Stimulated activated CD4-positive, alpha-beta T cell treated with anti-CD3 and anti-CD28 coated beads, Interleukin-15, amount 100 ng/mL, for 48 hours (primary cell): Measurements from ENCODE around the gene ZFYVE26.

ENCODE experiments used
- DNase-seq, 2 donors: peaks; one replicate each; pipeline ENCODE4 v3.0.0-alpha.2; 2020; ENCODE audit warnings: low read depth in 2 of 2

ZFYVE26 gene

DNA sequence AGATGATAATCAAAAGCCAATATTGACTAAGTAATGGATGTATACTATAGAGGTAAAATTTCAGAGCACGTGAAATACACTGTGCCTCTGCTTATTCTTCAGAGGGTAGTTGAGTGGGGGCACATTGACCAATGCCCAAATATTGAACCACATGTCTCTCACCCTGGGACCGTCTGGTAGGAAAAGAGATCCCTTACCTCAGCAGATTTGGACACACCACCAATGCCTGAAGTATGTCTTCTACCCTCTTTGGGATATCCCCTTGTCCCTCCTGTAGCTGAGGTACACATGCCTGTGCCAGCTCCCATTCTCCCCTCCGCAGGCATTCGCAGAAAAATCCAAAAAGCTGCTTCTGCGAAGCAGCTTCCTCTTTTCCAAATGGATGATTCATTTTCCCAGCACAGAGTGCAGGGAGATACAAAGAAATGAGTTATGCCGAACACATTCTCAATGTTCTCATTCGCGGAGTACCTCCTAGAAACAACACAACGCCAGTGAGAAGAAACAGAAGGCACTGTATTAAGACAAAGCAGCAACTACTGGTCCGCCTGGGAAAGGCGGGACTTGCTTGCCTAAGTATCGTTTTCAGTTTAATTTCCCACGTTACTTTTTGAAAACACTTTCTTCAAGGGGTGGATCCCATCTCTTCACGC, 691 bp downstream of the ZFYVE26 start:
- DNase-seq = no peak

DNA sequence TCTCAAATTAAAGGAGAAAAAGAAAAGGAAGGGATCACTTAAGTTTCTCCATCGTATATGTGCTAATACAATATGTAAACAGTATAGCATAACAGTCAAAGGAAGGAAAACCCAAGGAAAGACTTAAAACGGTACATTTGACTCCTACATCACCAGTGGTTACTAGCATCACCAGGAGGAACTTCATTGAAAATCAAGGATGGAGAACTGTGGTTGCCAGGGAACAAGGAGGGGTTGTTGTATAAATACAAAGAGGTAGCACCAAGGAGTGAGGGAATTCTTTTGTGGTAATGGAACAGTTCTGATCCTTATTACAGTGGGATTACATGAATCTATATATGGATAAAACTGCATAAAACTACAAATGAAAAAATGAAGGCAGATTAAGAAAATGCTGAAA, 1.6 kb downstream of the ZFYVE26 start:
- DNase-seq = no peak

DNA sequence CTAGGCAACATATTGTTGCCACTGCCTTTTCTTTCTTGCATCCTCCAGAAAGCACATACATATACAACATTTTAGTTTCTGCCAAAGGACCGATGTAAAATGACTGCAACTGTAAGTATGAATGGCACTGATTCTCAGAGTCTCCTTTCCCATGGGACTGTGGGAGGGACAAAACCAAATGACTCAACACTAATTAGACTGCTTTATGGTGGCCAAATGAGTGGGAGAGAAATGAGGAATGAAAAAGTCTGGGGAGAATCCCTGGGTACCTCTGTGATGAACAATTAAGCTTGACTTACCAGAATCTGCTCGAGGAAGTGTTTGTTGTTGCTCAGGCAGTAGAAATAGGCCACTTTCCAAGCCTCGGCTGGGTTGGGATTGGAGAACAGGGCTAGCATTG, 10.1 kb downstream of the ZFYVE26 start:
- DNase-seq = no peak

DNA sequence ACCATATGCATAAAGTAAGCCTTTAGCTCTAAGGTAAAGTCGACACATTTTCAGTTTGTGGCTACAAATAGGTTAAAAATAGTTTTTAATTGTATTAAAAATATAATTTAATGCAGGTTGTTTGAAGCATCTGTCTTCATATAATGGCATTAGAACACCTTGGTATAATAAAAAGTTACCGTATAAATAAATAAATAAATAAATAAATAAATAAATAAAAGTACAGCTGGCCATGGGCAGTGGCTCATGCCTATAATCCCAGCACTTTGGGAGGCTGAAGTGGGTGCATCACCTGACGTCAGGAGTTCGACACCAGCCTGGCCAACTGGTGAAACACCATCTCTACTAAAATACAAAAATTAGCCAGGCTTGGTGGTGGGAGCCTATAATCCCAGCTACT, 15.6 kb downstream of the ZFYVE26 start:
- DNase-seq = no peak

DNA sequence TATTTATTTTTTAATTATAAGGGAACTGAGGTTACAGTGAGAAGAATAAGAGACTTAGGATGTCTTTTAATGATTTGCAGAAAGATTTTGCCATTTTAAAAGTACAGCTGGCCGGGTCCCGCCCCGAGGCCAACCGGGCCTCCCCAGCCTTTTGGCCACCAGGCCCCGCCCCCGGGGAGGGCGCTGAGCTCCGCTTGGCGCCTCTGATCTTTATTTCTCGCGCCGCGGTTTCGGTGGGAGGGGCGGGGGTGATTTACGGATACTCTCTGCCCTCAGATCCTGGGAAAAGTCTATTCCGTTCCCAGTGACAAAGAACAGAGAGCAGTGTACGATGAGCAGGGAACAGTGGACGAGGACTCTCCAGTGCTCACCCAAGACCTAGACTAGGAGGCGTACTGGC, 17.7 kb downstream of the ZFYVE26 start:
- DNase-seq = no peak

DNA sequence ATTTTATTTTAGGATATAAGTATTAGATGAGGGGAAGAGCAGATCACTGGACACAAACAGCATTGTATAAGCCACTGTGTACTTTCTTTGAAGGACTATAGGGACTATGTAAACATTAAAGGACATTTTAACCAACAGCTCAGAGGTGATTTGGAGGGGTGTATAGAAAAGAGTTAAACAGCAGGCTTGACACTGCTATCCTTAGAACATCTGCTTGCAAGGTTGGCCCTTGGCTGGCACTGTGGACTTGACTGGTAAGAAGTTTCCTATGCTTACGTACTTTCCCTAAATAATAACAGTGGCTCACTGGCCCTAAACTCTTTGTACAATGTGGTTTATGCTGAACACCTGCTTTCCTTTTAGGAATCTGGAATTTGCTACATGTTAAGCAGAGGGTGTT, 28.7 kb downstream of the ZFYVE26 start:
- DNase-seq = no peak

DNA sequence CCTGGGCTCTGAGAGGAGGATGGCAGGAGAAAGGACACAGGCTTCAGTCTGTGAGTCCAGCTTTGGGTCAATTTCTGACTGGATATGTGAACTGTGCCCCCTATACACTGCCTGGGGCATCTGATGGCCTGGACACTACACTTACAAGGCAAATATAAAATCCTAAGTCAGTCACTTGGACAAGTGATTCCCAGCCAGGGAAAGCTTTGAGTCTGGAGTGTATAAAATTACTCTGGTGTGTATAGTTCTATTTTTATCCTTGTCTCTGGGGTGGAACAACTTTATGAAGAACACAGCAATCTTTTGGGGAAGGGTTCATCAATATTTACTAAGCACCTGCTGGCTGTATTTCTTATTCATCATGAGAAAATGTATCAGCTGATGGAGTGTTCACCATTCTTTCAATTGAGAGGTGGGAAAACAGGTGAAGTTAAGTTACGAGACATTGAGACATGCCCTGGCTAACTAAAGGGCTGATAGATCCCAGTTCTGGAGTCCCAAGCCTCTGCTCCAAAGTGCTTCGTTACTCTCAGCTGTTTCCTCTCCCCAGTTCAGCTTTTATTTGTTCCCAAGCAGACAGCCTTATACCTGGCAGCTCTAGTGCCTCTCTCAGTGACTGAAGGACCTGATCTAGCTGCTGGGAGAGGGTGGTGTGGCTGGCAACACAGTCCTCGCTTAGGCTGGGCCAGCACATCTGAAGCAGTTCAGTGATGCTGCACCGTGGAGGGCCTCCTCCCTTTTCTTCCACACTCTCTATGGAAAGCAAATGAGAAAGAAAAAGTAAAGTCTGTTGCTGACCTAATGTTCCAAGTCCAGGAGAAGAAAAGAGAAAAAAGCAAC, 30.9 kb downstream of the ZFYVE26 start:
- no peak for DNase-seq

DNA sequence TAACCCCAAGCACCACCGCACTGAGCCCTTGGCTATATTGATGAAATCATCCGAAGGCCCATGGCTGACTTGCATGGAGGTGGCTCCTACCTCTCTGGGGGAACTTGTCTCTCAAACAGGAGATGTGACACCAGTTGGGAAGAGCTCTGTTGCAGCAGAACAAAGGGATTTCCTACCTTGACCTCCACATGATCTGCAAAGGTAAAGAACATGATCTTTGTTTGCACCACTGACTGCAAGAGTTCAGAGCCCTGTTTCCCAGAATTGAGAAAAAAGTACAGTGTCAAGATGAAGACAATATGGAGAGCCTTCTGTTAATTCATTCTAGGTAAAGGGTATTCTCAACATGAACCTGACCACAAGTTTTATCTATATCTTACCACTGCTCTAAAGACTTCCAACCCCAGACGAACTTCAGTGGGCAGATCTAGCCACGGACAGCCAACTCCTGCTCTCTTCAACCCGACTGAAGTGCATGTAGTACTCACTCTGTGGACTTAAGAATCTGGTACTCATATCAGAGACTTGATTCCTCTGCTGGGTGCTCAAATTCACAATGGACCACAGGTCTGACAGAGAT, 32.1 kb downstream of the ZFYVE26 start:
- no peak for DNase-seq

DNA sequence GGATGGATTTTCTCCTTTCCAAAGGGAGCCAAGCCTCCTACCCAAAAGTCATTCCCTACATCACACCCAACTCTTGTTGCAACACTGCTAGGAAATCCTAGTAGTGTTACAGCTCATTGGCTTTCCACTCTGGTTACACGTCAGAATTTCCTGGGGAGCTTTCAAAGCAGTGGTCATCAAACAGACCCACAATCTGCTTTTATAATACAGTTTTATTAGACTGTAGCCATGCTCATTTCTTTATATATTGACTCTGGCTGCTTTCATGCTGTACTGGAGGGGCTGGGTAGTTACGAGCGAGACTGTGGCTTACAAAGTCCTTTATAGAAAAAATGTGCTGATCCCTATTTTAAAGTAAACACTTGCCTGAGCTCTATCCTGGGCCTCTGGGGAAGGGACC, 34.3 kb downstream of the ZFYVE26 start:
- no peak for DNase-seq

DNA sequence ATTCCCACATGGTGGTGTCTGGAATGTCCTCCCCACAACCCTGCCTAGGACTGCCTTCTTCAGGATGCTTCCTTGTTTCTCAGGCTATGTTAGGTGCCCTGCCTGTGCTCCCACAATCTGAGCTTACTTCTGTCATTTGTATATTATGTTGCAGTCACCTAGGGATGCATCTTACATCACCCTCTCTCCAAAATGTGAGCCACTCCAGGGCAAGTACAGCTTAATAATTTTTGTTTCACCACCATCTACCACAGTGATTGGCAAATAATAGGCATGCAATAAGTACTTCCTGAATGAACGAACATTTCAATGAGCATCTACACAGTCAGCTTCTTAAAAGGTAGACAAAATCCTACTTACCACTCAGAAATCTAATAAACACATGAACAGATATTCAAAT, 37.6 kb downstream of the ZFYVE26 start:
- DNase-seq = no peak

DNA sequence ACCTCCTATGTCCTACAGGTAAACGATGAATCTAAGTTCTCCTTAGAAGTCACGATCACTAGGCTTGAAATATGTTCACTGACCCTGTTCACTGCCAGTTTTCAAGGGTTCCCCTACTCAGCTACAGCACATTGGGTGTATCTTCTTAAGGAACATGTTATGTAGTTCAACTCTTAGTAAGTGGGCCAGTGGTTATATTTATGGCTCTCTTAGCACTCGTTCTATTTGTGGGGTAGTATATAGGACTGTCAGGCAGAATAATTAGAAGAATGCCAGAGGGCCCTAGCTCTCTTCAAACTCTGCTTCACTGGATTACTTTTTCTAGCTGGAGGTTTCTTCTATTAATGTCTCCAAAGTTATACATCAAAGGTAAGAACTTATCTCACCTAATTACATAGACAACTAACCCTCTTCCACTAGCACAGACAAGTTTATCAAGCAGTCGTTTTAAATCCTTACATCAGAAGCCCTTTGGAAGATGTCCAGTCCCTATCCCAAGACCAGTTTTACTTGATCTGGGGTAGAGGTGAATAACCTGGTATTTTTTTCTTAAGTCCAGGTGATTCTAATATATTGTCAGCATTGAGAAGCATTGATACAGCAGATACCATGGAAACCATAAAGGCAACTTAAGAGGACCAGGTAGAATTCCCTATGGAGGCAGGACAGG, 39.6 kb downstream of the ZFYVE26 start:
- no peak for DNase-seq

DNA sequence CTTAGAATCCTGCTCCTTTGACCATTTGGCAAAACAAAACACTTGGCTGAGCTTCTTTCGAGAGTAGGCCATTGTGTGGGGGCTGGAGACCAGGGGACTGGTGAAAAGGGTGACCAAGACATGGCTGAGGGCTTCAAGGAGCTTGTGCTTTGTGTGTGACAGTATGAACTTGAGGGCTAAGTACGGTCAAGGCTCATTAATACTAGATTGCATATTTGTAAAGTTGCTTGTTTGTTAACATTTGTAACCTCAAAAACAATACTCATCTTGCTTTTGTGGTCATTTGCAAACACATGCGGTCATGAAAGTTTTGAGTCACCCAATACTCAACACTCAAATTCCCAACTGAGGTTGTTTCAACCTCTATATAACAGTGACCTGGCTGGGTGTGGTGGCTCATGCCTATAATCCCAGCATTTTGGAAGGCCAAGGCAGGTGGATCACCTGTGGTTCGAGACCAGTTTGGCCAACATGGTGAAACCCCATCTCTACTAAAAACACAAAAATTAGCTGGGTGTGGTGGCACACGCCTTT, 42.5 kb downstream of the ZFYVE26 start:
- no peak for DNase-seq

DNA sequence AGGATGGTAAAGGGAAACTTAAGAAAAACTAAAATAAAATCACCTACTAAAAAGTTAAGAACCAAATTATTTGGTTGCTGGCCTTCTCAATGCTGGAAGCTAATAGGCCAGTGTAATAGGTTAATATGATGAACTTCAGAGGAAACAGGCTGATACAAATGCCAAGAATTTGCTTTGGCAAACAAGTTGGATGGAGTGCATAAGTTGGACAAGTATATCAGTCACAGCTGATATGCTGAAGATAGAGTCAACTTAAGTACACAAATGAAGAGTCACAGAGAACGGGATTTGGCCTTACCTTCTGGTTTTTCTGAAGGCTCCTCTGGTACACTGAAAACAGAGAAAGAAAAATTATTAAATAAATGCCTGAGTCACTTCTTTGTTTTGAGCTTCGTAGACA, 48.2 kb downstream of the ZFYVE26 start:
- no peak for DNase-seq

DNA sequence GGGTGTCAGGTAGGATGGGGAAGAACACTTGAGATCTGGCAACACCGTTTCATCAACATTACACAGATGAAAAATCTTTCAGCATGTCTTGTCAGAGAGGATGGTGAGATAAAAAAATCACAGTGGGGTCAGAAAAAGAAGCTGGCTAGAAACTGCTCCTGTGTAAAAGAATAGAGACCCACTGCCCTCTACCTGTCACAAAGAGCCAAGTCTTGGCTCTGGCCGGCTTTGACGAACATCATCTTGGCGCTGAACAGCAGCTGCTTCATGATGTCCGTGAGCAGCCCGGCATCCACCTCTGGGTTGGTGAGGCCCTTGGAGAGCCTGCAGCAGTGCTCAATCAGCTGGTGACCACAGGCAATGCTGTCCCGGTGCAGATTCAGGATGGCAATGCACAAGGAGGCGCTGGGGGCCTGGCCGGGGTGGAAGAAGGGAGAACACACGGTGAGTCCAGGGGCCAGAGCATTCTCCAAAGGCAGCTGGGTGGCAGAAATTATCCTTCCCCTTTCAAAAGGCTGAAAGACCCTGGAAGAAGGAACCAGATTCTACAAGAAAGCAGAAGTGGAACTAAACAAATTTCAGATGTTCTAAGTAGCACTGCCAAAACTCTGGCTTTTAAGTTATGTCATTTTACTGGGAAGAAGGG, 50.2 kb downstream of the ZFYVE26 start:
- DNase-seq = no peak

DNA sequence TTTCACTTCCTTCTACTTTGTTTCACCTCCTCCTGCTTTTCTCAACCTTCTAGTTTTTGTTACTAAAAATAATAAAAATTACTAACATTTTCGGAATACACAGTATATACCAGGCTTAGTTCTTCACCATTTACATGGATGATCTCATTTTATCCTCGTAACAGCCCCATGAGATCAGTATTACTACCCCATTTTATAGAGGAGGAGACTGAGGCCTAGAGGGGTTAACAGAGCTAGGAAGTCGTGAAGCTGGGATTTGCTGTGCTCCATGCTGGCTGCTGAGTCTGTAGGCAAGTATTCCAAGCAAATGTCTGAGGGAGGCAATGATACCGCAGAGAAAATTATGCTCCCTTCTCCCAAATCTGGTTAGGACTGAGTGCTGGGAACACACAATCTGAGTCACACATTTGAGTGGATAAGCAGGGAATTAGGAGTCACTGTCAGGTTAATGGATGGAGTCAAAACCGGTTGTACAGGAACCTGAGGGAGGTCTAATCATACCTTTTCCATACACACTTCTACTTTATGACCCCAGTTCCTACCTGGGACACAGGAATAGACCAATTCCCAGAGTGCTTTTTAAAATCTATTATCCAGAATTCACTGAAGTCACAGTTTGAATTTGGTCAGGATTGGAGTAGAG, 51.1 kb downstream of the ZFYVE26 start:
- DNase-seq = no peak

DNA sequence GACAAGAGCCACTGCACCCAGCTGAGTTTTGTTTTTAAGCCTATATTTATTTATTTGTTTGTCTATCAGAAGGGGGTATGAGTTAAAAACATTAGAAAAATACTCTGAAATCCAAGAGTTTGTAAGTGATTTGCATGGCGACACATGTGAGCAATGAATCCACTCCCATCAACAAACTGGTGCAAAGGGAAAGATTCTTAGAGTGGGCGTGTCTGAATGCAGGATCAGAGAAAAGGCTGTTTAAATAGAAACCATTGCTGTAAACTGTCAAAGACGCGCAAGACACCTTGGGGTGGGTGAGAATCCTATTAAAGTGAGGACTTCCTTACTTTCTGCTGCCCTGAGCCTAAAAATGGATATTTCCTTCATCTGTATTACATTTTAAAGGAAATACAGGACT, 51.9 kb downstream of the ZFYVE26 start:
- no peak for DNase-seq

DNA sequence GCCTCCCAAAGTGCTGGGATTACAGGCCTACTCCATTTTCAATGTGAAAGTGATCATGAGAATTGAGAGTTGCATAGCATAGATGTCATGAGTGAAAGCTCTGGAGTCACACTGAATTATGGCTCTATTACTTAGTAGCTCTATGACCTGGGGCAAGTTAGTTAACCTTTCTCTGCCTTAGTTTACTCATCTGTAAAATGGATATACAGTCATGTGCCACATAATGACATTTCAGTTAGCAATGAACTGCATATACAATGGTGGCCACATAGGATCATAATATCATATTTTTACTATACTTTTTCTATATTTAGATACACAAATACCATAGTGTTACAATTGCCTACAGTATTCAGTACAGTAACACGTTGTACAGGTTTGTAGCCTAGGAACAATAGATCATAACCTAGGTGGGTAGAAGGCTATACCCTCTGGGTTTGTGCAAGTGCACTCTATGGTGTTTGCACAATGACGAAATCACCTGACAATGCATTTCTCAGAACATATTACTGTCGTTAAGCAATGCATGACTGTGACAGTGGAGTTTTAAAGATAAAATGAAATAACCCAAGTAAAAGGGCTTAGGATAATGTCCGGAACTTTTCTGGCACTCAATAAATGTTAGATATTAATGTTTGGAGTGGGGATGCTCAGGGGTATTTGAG, 53.1 kb downstream of the ZFYVE26 start:
- no peak for DNase-seq

DNA sequence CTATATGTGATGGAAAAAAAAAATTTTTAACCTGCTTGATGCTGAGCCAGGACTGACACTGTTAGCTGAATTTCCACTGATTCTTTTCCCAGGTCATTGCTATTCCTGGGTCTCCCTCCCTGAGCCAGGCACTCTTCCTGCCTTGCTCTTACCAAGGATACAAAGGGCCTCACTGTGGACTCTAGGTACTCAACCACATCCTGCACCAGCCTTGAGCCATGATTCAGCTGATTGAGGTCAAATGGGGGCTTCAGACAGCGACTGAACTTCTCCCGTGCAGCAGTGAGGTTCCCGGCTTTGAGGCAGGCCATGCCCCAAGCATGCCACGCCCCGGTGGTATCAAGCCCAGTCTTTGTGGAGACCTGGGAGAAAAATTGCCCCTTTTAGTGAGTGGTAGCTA, 54.3 kb downstream of the ZFYVE26 start:
- no peak for DNase-seq

DNA sequence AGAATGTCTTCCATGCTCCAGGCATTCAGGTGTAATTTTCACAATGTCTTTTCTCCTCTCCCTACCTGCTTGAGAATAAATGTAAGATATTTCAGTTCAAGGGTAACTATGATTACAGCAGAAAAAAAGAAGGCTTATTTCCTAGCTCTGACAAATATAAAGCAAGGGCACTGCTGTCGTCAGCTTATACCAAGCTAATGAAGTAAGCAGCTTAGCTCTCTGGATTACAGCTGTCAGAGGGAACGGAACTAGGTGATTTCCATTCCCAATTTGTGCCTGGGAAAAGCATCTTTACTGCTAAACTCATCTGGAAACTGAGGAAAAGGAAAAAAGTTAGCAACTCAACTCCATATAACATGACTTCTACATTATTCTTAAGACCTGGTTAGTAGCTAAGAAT, 56.5 kb downstream of the ZFYVE26 start:
- DNase-seq = no peak

DNA sequence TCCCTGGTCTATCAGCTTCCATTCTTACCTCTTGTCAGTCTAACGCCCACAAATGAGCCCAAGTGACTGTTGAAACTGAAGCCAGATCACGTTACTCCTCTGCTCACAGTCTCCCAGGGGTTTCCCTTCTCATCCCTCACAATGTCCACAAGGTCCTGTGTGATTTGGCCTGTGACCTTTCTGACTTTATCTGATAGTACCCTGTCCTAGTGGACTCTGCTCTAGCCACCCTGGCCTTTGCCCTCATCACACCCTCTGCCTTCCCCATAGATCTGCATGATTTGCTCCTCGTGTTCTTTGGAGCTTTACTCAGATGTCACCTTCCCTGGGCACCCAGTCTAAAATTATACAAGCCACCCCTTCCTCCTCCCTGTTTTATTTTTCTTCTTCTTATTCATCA, 59.2 kb downstream of the ZFYVE26 start:
- no peak for DNase-seq

DNA sequence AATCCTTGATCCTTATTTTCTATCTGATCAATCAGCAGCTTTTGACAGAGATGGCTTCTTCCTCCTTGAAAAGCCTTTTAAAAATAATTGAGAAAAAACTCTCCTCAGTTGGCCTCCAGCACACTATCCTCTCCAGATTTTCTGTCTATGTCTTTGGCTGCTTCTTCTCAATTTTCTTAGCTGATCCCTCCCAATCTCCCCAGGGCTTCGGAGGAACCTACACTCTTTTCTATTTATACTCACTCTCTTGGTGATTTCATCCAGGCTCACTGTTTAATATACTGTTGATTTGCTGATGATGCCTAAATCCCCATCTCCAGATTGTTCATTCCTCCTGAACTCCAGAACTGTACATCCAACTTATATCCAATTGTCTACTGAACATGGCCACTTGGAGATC, 59.9 kb downstream of the ZFYVE26 start:
- DNase-seq = no peak
